ENCODE data around the gene SCLY.

DNA sequence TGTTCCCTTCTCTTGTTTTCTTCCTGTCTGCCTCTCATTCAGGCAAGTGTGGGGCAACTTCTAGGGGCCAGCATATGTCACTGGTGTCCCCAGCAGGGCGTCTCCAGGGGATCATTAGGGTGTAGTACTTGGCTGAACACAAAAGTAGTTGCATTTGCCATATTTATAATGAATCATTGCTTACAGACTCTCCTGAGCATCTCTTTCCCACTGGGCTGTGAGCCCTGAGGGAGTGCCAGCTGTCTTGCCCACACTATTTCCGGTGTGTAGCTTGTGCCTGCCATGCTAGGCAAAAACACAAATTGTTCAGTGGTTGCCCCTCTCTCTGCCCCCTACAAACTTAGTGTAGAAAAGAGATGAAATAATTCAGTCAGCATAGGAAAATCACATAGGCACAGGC, 40.8 kb upstream of the SCLY start:
- TF ChIP-seq, protein P1, sequence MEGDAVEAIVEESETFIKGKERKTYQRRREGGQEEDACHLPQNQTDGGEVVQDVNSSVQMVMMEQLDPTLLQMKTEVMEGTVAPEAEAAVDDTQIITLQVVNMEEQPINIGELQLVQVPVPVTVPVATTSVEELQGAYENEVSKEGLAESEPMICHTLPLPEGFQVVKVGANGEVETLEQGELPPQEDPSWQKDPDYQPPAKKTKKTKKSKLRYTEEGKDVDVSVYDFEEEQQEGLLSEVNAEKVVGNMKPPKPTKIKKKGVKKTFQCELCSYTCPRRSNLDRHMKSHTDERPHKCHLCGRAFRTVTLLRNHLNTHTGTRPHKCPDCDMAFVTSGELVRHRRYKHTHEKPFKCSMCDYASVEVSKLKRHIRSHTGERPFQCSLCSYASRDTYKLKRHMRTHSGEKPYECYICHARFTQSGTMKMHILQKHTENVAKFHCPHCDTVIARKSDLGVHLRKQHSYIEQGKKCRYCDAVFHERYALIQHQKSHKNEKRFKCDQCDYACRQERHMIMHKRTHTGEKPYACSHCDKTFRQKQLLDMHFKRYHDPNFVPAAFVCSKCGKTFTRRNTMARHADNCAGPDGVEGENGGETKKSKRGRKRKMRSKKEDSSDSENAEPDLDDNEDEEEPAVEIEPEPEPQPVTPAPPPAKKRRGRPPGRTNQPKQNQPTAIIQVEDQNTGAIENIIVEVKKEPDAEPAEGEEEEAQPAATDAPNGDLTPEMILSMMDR (IDR thresholded peaks at IDR 0.05), result no peak
- no peak for TF ChIP-seq POLR2A (IDR thresholded peaks at IDR 0.05)
